Measurements from ENCODE around the gene EFCAB8. TPM values are rescaled to one million over a fixed set of nuclear protein-coding genes. Genes with fewer than 3 reads are reported as not detected.
A peak's percentile ranks its signal among the peaks of the same experiment; 100 is the strongest.

Gene EFCAB8
- total RNA-seq, 4 donors from 2014 or later: 1.4 to 1.5 TPM; not detected in 2

DNA sequence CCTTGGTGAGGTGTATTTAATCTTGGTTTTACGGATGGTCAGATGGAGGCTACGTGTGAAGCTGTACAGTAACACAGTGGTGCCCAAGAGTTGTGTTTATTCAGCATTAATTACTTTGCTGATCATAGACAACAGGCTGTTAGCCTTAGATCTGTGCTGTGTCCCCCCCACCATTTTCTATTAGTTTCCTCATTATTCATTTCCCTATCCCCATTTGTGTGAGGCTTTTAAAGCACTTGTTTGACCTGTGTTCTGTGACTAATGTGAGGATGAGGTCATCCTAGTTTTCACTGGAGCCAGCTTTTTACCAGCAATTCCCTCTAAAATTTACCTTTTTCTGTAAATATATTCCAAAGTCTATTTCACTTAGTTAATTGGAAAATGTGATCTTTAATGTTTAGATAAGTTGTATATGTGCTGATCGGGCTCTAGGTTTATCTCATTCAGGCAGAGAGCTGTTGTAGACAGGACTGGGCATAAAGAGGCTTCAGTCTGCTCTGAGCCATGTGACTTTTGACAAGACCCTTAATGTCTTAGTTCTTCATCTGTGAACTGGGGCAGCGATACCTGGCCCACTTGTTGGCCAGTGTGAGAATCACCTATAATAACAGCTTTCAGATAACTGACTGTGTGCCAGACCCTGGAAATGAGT, 30.6 kb upstream of the EFCAB8 start:
- H3K27me3 ChIP-seq: no peaks in the 10 kb centered on the region
- no peak for TF ChIP-seq POLR2A (IDR thresholded peaks at IDR 0.05)
- TF ChIP-seq, protein P1, sequence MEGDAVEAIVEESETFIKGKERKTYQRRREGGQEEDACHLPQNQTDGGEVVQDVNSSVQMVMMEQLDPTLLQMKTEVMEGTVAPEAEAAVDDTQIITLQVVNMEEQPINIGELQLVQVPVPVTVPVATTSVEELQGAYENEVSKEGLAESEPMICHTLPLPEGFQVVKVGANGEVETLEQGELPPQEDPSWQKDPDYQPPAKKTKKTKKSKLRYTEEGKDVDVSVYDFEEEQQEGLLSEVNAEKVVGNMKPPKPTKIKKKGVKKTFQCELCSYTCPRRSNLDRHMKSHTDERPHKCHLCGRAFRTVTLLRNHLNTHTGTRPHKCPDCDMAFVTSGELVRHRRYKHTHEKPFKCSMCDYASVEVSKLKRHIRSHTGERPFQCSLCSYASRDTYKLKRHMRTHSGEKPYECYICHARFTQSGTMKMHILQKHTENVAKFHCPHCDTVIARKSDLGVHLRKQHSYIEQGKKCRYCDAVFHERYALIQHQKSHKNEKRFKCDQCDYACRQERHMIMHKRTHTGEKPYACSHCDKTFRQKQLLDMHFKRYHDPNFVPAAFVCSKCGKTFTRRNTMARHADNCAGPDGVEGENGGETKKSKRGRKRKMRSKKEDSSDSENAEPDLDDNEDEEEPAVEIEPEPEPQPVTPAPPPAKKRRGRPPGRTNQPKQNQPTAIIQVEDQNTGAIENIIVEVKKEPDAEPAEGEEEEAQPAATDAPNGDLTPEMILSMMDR (IDR thresholded peaks at IDR 0.05): no peak
- no peaks in the 10 kb centered on the region for H3K9me3 ChIP-seq
- H3K4me1 ChIP-seq: no peaks in the 10 kb centered on the region
- no peak overlapping the region for H3K27ac ChIP-seq
- H3K36me3 ChIP-seq: no peaks in the 10 kb centered on the region
- intact Hi-C loops (cut with DNase I; ENCODE audit: low total_unique reads): no loop called here
- no peak for DNase-seq
- H3K4me3 ChIP-seq: no peak overlapping the region

DNA sequence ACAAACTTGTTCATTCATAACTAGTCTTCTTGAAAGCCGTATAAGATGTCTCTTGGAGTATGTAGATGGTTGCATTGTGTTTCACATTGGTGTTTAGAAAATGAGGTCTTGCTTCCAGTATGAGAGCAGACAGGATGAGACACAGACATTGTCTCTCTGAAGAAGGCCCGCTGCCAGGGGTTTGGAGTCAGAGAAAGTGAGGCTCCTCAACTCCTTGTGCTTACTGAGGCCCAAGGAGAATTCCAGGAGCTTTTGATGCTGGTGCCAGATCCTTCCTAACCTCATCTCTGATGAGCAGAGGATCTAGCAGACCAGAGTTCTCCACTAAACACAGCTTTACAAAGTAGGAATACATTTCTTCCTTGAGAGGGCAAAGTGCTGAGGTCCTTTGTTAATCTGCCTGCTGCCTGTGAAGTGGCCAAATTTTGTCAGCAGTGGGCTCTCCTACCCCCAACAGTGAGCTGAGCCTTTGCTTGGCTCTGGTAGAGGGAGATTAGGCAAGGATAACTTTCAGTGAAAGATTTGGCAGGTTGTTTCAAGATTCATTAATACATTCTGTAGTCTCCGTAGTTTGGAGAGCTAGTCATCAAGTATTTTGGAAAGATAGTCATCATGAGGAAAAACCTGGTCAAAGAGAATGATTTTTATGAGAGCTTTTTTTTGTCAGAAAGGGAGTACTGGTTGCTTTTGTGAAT, 29.3 kb upstream of the EFCAB8 start:
- intact Hi-C loops (cut with DNase I; ENCODE audit: low total_unique reads): no loop called here
- Histone ChIP-seq H3K27ac (peak overlapping the region in 1 of 2 donors; percentile 36), H3K27me3 (no peaks in the 10 kb centered on the region), H3K4me1 (no peaks in the 10 kb centered on the region), H3K4me3 (no peak overlapping the region), H3K36me3 (no peaks in the 10 kb centered on the region), H3K9me3 (no peaks in the 10 kb centered on the region)
- no peak for DNase-seq
- TF ChIP-seq POLR2A (IDR thresholded peaks at IDR 0.05): no peak
- TF ChIP-seq, protein P1 (IDR thresholded peaks at IDR 0.05): no peak

DNA sequence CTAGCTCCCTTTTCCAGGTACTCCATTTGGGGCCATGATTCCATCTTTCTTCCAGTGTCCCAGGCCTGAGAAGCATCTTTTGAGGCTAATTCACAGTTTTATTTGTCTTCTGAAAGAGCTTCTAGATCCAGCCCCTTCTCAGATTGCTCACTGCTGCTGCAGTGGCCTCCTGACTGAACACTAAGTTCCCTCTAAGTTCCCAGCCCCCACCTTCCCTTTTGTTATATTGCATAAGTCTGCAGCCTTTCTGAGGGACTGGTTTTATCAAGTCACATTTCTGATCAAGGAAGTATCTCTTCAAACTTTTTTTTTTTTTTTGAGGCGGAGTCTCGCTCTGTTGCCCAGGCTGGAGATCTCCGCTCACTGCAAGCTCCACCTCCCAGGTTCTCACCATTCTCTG, 28.3 kb upstream of the EFCAB8 start:
- H3K27me3 ChIP-seq: no peaks in the 10 kb centered on the region
- H3K4me3 ChIP-seq: no peak overlapping the region
- TF ChIP-seq POLR2A (IDR thresholded peaks at IDR 0.05): no peak
- TF ChIP-seq, protein P1 (IDR thresholded peaks at IDR 0.05): no peak
- no peaks in the 10 kb centered on the region for H3K36me3 ChIP-seq
- H3K4me1 ChIP-seq: no peaks in the 10 kb centered on the region
- intact Hi-C loops (cut with DNase I; ENCODE audit: low total_unique reads): no loop called here
- no peaks in the 10 kb centered on the region for H3K9me3 ChIP-seq
- DNase-seq: no peak
- H3K27ac ChIP-seq: peak overlapping the region in 1 of 2 donors; percentile 9

DNA sequence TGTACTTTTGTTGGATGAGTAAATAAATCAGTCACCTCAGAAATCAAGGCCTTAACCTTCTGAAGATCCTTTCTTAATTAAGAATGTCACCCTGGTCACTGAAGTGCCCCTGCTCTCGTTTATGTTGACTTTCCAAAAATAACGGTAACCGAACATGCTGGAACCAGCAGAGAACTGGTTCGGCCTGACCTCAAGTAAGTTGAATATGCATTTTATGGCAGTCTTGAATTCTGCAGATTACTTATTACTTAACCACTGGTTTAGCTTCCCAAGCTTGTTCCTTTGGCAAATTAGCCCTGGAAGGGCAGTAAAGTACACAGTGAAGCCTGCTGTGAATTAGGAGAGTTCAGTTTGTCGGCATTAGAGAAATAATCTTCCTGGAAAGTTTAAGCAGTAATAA, 26.7 kb upstream of the EFCAB8 start:
- Histone ChIP-seq H3K4me3 (no peak overlapping the region), H3K27ac (no peak overlapping the region), H3K27me3 (no peaks in the 10 kb centered on the region), H3K36me3 (no peaks in the 10 kb centered on the region), H3K9me3 (no peaks in the 10 kb centered on the region), H3K4me1 (no peaks in the 10 kb centered on the region)
- no peak for DNase-seq
- TF ChIP-seq, protein P1 (IDR thresholded peaks at IDR 0.05): no peak
- no peak for TF ChIP-seq POLR2A (IDR thresholded peaks at IDR 0.05)
- intact Hi-C loops (cut with DNase I; ENCODE audit: low total_unique reads): no loop called here

DNA sequence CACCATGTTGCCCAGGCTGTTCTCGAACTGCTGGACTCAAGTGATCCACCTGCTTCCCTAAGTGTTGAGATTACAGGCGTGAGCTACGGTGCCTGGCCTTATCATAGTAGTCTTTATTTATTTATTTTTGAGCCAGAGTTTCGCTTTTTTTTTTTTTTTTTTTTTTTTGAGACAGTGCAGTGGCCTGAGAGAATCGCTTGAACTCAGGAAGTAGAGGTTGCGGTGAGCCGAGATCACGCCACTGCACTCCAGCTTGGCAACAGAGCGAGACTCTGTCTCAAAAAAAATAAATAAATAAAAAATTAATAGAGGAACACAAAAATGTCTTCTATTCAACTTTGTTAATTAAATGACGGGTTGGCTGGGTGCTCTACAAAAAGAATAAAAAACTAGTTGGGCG, 26.1 kb upstream of the EFCAB8 start:
- no peak for TF ChIP-seq POLR2A (IDR thresholded peaks at IDR 0.05)
- TF ChIP-seq, protein P1 (IDR thresholded peaks at IDR 0.05): no peak
- intact Hi-C loops (cut with DNase I; ENCODE audit: low total_unique reads): no loop called here
- H3K27ac ChIP-seq: no peak overlapping the region

More for the DNA sequence above, 26.1 kb upstream of the EFCAB8 start:
- Histone ChIP-seq H3K36me3 (no peaks in the 10 kb centered on the region), H3K27me3 (no peaks in the 10 kb centered on the region), H3K4me1 (no peaks in the 10 kb centered on the region), H3K4me3 (no peak overlapping the region), H3K9me3 (no peaks in the 10 kb centered on the region)
- DNase-seq: no peak

Measured in uterus (tissue), 4 donors.